SU-DHL-6 (cell line): ENCODE data around the gene GRID1.

Source experiments
- H2AFZ ChIP-seq: fragments of 200-600 bp; sonication (generic); 2 replicates; pipeline ENCODE4 v1.6.1; 2014; ENCODE audit warnings: low read depth, mild to moderate bottlenecking, moderate library complexity, mixed read lengths, antibody characterized with exemption, low read length; ENCODE audit not compliant: severe bottlenecking
- H3F3A ChIP-seq: fragments of 200-600 bp; shearing (Covaris generic); 2 replicates; pipeline ENCODE4 v1.6.0; 2016; ENCODE audit warnings: antibody characterized with exemption, mild to moderate bottlenecking; ENCODE audit not compliant: insufficient read depth
- H3K27ac ChIP-seq: fragments of 200-600 bp; sonication (generic); 2 replicates; pipeline ENCODE4 v1.5.1; 2016; ENCODE audit warnings: low read depth, mild to moderate bottlenecking, low read length, moderate library complexity, mixed read lengths
- H3K27me3 ChIP-seq: fragments of 200-600 bp; sonication (generic), shearing (Covaris generic); 2 replicates; pipeline ENCODE4 v1.6.0; 2014; ENCODE audit warnings: mild to moderate bottlenecking, low read length
- H3K36me3 ChIP-seq: fragments of 200-600 bp; sonication (generic); 2 replicates; pipeline ENCODE4 v1.6.1; 2014; ENCODE audit warnings: mild to moderate bottlenecking, low read length, mixed read lengths
- H3K4me2 ChIP-seq: fragments of 300-600, 200-600 bp; shearing (Covaris generic), sonication (generic); 2 replicates; pipeline ENCODE4 v1.6.0; 2014; ENCODE audit warnings: low read length, low read depth, mild to moderate bottlenecking; ENCODE audit not compliant: poor library complexity, severe bottlenecking
- H3K4me3 ChIP-seq: fragments of 200-600 bp; sonication (generic); 2 replicates; pipeline ENCODE4 v1.5.1; 2014; ENCODE audit warnings: antibody characterized with exemption, low read length, mild to moderate bottlenecking, mixed read lengths; ENCODE audit not compliant: insufficient read depth, poor library complexity, severe bottlenecking
- H3K79me2 ChIP-seq: fragments of 200-600 bp; sonication (generic); 2 replicates; pipeline ENCODE4 v1.6.1; 2014; ENCODE audit warnings: mild to moderate bottlenecking, low read length, moderate library complexity; ENCODE audit not compliant: insufficient read depth
- H3K9ac ChIP-seq: fragments of 200-600 bp; sonication (generic); 2 replicates; pipeline ENCODE4 v1.7.0; 2014; ENCODE audit warnings: mild to moderate bottlenecking, low read length
- H3K9me2 ChIP-seq: fragments of 200-600 bp; sonication (generic); replicated peaks from 2 replicates; pipeline ENCODE4 v1.6.1; 2014; ENCODE audit warnings: low read length; ENCODE audit not compliant: insufficient read depth
- H3K9me3 ChIP-seq: fragments of 200-600 bp; sonication (generic); 2 replicates; pipeline ENCODE4 v1.6.1; 2014; ENCODE audit warnings: low read length, mixed read lengths; ENCODE audit not compliant: insufficient read depth
- H4K20me1 ChIP-seq: fragments of 200-600 bp; sonication (generic); 2 replicates; pipeline ENCODE4 v1.6.1; 2014; ENCODE audit warnings: low read depth, mild to moderate bottlenecking, antibody characterized with exemption, low read length, moderate library complexity, mixed read lengths
- CTCF ChIP-seq: fragments of 200-600 bp; sonication (generic); IDR thresholded peaks from one replicate; pipeline ENCODE4 v1.5.1; 2017; ENCODE audit warnings: antibody characterized with exemption, mild to moderate bottlenecking, low read length, moderate library complexity; ENCODE audit not compliant: insufficient read depth, poor library complexity, severe bottlenecking
- EZH2phosphoT487 ChIP-seq: fragments of 200-600 bp; sonication (generic), shearing (Covaris generic); conservative IDR thresholded peaks from 2 replicates; pipeline ENCODE4 v1.6.1; 2018; ENCODE audit warnings: mild to moderate bottlenecking, antibody characterized with exemption, low read length, moderate library complexity, mixed read lengths

GRID1 gene

DNA sequence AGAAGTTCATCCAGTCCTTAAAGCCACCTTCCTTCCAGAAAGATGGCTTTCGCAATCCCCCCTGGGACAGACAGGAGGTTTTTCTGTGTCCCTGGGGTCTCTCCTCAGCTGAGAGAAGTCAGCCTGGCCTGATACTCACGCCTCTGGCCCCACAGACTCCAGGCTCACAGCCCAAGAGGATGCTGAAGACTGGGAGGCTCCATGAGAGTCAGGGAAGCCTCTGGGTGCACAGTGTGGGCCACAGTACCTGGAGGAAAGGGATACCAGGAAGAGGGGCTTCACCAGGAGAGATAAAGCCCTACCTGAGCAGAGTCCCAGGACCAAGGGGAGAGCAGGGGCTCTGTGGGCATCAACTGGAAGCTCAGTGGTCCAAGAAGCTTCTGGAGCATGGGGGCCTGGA lies 324.4 kb downstream of the GRID1 start:
- H3K9me2 ChIP-seq: no peaks in the 10 kb centered on the region
- H3K27ac ChIP-seq: no peak overlapping the region
- H3K9ac ChIP-seq: no peak overlapping the region
- no peaks in the 10 kb centered on the region for H3K27me3 ChIP-seq
- H3K9me3 ChIP-seq: no peaks in the 10 kb centered on the region
- no peak overlapping the region for H2AFZ ChIP-seq
- no peaks in the 10 kb centered on the region for H4K20me1 ChIP-seq
- H3K79me2 ChIP-seq: no peaks in the 10 kb centered on the region
- no peaks in the 10 kb centered on the region for H3K36me3 ChIP-seq
- no peaks in the 10 kb centered on the region for H3F3A ChIP-seq
- H3K4me3 ChIP-seq: no peak overlapping the region
- TF ChIP-seq EZH2phosphoT487 (no peak), CTCF (no peak)
- no peak overlapping the region for H3K4me2 ChIP-seq

DNA sequence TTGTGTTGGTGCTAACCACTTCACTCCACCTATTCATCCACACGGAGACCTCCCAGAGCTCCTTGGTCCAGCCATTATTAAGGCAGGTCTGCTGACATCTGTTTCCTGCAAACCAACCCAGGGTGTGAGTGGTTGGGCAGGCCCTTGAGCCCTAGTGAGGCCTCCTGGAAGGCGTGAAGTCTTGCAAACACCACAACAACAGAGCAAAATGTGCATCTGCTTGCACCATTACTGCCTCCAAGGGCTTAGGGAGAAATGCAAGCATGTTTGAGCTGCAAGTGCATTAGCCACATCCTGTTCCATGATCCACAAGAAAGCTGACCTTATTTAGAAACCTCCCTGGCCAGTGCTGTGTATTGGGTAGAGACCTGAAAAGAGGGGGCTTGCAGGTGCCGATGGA lies 325.5 kb downstream of the GRID1 start:
- H3K36me3 ChIP-seq: no peaks in the 10 kb centered on the region
- no peaks in the 10 kb centered on the region for H3K9me3 ChIP-seq
- H3K27me3 ChIP-seq: no peaks in the 10 kb centered on the region
- TF ChIP-seq EZH2phosphoT487 (no peak), CTCF (no peak)
- H3K27ac ChIP-seq: no peak overlapping the region
- no peaks in the 10 kb centered on the region for H4K20me1 ChIP-seq
- no peak overlapping the region for H3K9ac ChIP-seq
- H3K4me3 ChIP-seq: no peak overlapping the region
- no peak overlapping the region for H3K4me2 ChIP-seq
- no peaks in the 10 kb centered on the region for H3F3A ChIP-seq
- H3K9me2 ChIP-seq: no peaks in the 10 kb centered on the region
- no peaks in the 10 kb centered on the region for H3K79me2 ChIP-seq
- no peak overlapping the region for H2AFZ ChIP-seq

GRCh38 chr10:86038371-86038770 lies 328.2 kb downstream of the GRID1 start:
- H3K27ac ChIP-seq: no peak overlapping the region
- no peaks in the 10 kb centered on the region for H3K9me3 ChIP-seq
- H3K36me3 ChIP-seq: no peaks in the 10 kb centered on the region
- no peaks in the 10 kb centered on the region for H3K79me2 ChIP-seq
- no peak overlapping the region for H2AFZ ChIP-seq
- no peak overlapping the region for H3K4me2 ChIP-seq
- H4K20me1 ChIP-seq: no peaks in the 10 kb centered on the region
- no peak overlapping the region for H3K4me3 ChIP-seq
- no peaks in the 10 kb centered on the region for H3F3A ChIP-seq
- no peaks in the 10 kb centered on the region for H3K9me2 ChIP-seq
- H3K27me3 ChIP-seq: no peaks in the 10 kb centered on the region
- no peak overlapping the region for H3K9ac ChIP-seq
- TF ChIP-seq EZH2phosphoT487 (no peak), CTCF (no peak)

DNA sequence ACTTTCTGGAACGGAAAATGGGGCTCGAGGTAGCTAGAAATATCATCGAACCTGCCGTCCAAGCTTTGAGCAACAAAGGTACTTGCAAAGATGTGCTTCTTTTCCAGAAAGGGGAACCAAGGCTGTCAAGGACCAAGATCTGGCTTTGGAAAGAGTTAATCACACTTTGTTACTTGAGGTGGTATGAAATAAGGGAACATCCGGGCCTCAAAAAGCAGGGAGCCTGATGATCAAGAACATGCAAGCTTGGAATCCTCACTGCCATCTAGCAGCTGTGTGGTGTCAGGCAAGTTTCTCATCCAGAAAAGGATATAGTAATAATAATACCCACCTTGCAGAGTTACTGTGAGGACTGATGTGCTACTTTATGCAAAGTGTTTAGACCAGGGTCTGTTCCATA lies 329.5 kb downstream of the GRID1 start:
- no peaks in the 10 kb centered on the region for H3K36me3 ChIP-seq
- no peaks in the 10 kb centered on the region for H3K9me3 ChIP-seq
- no peak overlapping the region for H3K27ac ChIP-seq
- no peaks in the 10 kb centered on the region for H4K20me1 ChIP-seq
- H3K9ac ChIP-seq: no peak overlapping the region
- H3K4me3 ChIP-seq: no peak overlapping the region
- H3K27me3 ChIP-seq: no peaks in the 10 kb centered on the region
- no peak for TF ChIP-seq EZH2phosphoT487
- TF ChIP-seq CTCF: no peak
- no peaks in the 10 kb centered on the region for H3K9me2 ChIP-seq
- no peak overlapping the region for H2AFZ ChIP-seq
- no peaks in the 10 kb centered on the region for H3F3A ChIP-seq
- no peak overlapping the region for H3K4me2 ChIP-seq
- no peaks in the 10 kb centered on the region for H3K79me2 ChIP-seq
